ENCODE results near the gene NRXN3. TPM values are rescaled to one million over a fixed set of nuclear protein-coding genes. Genes with fewer than 3 reads are reported as not detected.

NRXN3 gene
- polyA plus RNA-seq, 1 of the 3 experiments (the other 2 are of a cell fraction): 1.6 TPM

DNA sequence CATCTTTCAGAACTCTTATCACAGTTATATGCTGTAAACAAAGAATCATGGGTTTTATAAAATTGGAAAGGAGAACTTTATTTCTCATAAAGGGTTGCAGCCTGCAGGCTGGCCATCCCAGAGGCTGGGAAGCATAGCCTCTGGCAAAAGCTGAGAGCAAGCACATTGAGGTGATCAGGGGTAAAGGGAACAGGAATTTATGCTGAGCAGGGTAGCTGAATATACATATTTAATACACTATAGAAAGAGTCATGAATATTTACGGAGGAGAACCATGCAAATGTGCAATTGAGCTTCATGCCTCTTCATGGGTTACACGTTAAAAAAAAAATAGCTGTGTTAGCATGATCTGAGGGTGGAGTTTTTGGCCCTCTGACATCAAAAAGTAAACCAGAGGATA, 653.3 kb downstream of the NRXN3 start:
- TF ChIP-seq FOXM1 (IDR thresholded peaks at IDR 0.05; ENCODE audit: low read depth) (no peak), ELF1 (IDR thresholded peaks at IDR 0.05) (no peak), FOXJ3 (CRISPR knock-in tag; IDR thresholded peaks at IDR 0.05) (no peak), EP300 (IDR thresholded peaks at IDR 0.05; ENCODE audit: borderline replicate concordance in 1 of 2, low read depth in 1 of 2, low read length in 1 of 2) (no peak), NRF1 (IDR thresholded peaks at IDR 0.05; ENCODE audit: low read depth, low read length) (no peak), RCOR1 (IDR thresholded peaks at IDR 0.05; ENCODE audit: low read length) (no peak)
- TF ChIP-seq, protein P1, sequence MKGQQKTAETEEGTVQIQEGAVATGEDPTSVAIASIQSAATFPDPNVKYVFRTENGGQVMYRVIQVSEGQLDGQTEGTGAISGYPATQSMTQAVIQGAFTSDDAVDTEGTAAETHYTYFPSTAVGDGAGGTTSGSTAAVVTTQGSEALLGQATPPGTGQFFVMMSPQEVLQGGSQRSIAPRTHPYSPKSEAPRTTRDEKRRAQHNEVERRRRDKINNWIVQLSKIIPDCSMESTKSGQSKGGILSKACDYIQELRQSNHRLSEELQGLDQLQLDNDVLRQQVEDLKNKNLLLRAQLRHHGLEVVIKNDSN (IDR thresholded peaks at IDR 0.05; ENCODE audit: borderline replicate concordance, low read depth): no peak
- TF ChIP-seq, protein P2, sequence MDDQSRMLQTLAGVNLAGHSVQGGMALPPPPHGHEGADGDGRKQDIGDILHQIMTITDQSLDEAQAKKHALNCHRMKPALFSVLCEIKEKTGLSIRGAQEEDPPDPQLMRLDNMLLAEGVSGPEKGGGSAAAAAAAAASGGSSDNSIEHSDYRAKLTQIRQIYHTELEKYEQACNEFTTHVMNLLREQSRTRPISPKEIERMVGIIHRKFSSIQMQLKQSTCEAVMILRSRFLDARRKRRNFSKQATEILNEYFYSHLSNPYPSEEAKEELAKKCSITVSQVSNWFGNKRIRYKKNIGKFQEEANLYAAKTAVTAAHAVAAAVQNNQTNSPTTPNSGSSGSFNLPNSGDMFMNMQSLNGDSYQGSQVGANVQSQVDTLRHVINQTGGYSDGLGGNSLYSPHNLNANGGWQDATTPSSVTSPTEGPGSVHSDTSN (IDR thresholded peaks at IDR 0.05): no peak
- no peaks in the 10 kb centered on the region for H3K4me1 ChIP-seq (ENCODE audit: control insufficient read depth in 1 of 2, insufficient read depth in 2 of 2, low read depth in 1 of 2, low read length in 1 of 2)
- no peaks in the 10 kb centered on the region for H3K9me3 ChIP-seq
- H3K4me3 ChIP-seq (ENCODE audit: low read depth in 2 of 2, low read length in 1 of 2): no peak overlapping the region
- H3F3A ChIP-seq (replicated peaks; ENCODE audit: insufficient read depth): no peaks in the 10 kb centered on the region
- no peak overlapping the region for H3K4me2 ChIP-seq
- no peak overlapping the region for H2AFZ ChIP-seq (ENCODE audit: low read depth)
- no peaks in the 10 kb centered on the region for H3K79me2 ChIP-seq (ENCODE audit: insufficient read depth)
- 16% methylated on average over 2 of the region's 2 CpGs for WGBS (ENCODE audit: low lambda C conversion rate)
- H3K27ac ChIP-seq (ENCODE audit: low read depth in 2 of 2, low read length in 1 of 2): no peak overlapping the region
- CTCF ChIA-PET: interaction anchor here (1.0 kb wide), 1 partner anchor 25 kb away, joined by 3 read pairs; no protein-coding TSS in a partner anchor
- H3K9ac ChIP-seq: no peak overlapping the region
- no peaks in the 10 kb centered on the region for H3K36me3 ChIP-seq (replicated peaks in 1 of 2; ENCODE audit: control insufficient read depth in 1 of 2, insufficient read depth in 2 of 2, low read length in 1 of 2)
- DNase-seq: no peak
- POLR2A ChIA-PET: no interaction called here
- H3K27me3 ChIP-seq (ENCODE audit: insufficient read depth): no peaks in the 10 kb centered on the region
- no peaks in the 10 kb centered on the region for H4K20me1 ChIP-seq (ENCODE audit: insufficient read depth)
- no peaks in the 10 kb centered on the region for H3K9me2 ChIP-seq

DNA sequence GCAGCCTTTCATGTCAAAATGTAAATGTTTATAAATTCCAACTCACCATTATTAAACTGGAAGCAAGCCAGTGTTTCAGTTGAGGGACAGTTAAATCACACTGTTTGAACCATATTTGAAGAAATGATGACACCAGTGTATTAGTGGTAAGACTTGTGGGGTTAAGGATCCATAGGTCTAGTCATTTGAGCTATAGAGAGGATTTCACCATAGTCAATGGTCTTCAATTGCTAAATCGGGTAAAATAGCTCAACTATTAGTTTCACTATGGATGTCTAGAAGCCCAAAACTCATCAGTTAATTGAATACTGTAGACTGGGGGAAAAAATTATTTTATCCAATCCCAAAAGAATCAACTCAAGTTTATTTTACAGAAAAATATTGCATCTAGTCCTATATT, 659.1 kb downstream of the NRXN3 start:
- Histone ChIP-seq H3K4me2 (no peak overlapping the region), H3K27ac (ENCODE audit: low read depth in 2 of 2, low read length in 1 of 2) (no peak overlapping the region), H3K9me2 (no peaks in the 10 kb centered on the region), H3K9ac (no peak overlapping the region), H3K79me2 (ENCODE audit: insufficient read depth) (no peaks in the 10 kb centered on the region), H3K36me3 (replicated peaks in 1 of 2; ENCODE audit: control insufficient read depth in 1 of 2, insufficient read depth in 2 of 2, low read length in 1 of 2) (no peaks in the 10 kb centered on the region), H3K9me3 (no peaks in the 10 kb centered on the region), H3F3A (replicated peaks; ENCODE audit: insufficient read depth) (no peaks in the 10 kb centered on the region), H3K4me1 (ENCODE audit: control insufficient read depth in 1 of 2, insufficient read depth in 2 of 2, low read depth in 1 of 2, low read length in 1 of 2) (no peaks in the 10 kb centered on the region), H2AFZ (ENCODE audit: low read depth) (no peak overlapping the region), H4K20me1 (ENCODE audit: insufficient read depth) (no peaks in the 10 kb centered on the region), H3K4me3 (ENCODE audit: low read depth in 2 of 2, low read length in 1 of 2) (no peak overlapping the region), H3K27me3 (ENCODE audit: insufficient read depth) (no peaks in the 10 kb centered on the region; the same call in 1 of the 2 replicates)
- POLR2A ChIA-PET: no interaction called here
- WGBS (ENCODE audit: low lambda C conversion rate): 8% methylated on average over 1 of the region's 1 CpG
- CTCF ChIA-PET: no interaction called here
- no peak for DNase-seq
- TF ChIP-seq, protein P3, sequence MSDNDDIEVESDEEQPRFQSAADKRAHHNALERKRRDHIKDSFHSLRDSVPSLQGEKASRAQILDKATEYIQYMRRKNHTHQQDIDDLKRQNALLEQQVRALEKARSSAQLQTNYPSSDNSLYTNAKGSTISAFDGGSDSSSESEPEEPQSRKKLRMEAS (IDR thresholded peaks at IDR 0.05; ENCODE audit: low read depth): no peak
- TF ChIP-seq TEAD4 (IDR thresholded peaks at IDR 0.05; ENCODE audit: borderline replicate concordance, insufficient read depth): no peak
- no peak for TF ChIP-seq NRF1 (IDR thresholded peaks at IDR 0.05; ENCODE audit: low read depth, low read length)
- no peak for TF ChIP-seq FOXJ3 (CRISPR knock-in tag; IDR thresholded peaks at IDR 0.05)
- TF ChIP-seq, protein P2 (IDR thresholded peaks at IDR 0.05): no peak
- TF ChIP-seq, protein P4, sequence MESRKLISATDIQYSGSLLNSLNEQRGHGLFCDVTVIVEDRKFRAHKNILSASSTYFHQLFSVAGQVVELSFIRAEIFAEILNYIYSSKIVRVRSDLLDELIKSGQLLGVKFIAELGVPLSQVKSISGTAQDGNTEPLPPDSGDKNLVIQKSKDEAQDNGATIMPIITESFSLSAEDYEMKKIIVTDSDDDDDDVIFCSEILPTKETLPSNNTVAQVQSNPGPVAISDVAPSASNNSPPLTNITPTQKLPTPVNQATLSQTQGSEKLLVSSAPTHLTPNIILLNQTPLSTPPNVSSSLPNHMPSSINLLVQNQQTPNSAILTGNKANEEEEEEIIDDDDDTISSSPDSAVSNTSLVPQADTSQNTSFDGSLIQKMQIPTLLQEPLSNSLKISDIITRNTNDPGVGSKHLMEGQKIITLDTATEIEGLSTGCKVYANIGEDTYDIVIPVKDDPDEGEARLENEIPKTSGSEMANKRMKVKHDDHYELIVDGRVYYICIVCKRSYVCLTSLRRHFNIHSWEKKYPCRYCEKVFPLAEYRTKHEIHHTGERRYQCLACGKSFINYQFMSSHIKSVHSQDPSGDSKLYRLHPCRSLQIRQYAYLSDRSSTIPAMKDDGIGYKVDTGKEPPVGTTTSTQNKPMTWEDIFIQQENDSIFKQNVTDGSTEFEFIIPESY (IDR thresholded peaks at IDR 0.05; ENCODE audit: borderline replicate concordance, low read depth): no peak
- TF ChIP-seq FOXM1 (IDR thresholded peaks at IDR 0.05; ENCODE audit: low read depth): no peak
- TF ChIP-seq MEF2A (IDR thresholded peaks at IDR 0.05; ENCODE audit: borderline replicate concordance, low read depth): no peak
- no peak for TF ChIP-seq GABPA (IDR thresholded peaks at IDR 0.05; ENCODE audit: low read depth)
- no peak for TF ChIP-seq TCF12 (IDR thresholded peaks at IDR 0.05)
- no peak for TF ChIP-seq RFX5 (IDR thresholded peaks at IDR 0.05; ENCODE audit: low read length)
- no peak for TF ChIP-seq JUND (IDR thresholded peaks at IDR 0.05)
- TF ChIP-seq, protein P1 (IDR thresholded peaks at IDR 0.05; ENCODE audit: borderline replicate concordance, low read depth): no peak
- no peak for TF ChIP-seq NFIC (IDR thresholded peaks at IDR 0.05; ENCODE audit: borderline replicate concordance)
- TF ChIP-seq POLR2AphosphoS5 (IDR thresholded peaks at IDR 0.05; ENCODE audit: low read depth, low read length): no peak
- TF ChIP-seq YY1 (IDR thresholded peaks at IDR 0.05; ENCODE audit: low read depth): no peak
- no peak for TF ChIP-seq CHD2 (IDR thresholded peaks at IDR 0.05; ENCODE audit: low read length, partially characterized antibody)

All from SK-N-SH (cell line).